GM15510 (cell line): ENCODE results near the gene IRF7.

Source experiments
- POLR2A ChIP-seq: IDR thresholded peaks from 3 replicates; pipeline ENCODE4 v1.6.1; 2011; ENCODE audit warnings: borderline replicate concordance; ENCODE audit not compliant: insufficient read length; ENCODE audit errors: extremely low read depth

The IRF7 gene

DNA sequence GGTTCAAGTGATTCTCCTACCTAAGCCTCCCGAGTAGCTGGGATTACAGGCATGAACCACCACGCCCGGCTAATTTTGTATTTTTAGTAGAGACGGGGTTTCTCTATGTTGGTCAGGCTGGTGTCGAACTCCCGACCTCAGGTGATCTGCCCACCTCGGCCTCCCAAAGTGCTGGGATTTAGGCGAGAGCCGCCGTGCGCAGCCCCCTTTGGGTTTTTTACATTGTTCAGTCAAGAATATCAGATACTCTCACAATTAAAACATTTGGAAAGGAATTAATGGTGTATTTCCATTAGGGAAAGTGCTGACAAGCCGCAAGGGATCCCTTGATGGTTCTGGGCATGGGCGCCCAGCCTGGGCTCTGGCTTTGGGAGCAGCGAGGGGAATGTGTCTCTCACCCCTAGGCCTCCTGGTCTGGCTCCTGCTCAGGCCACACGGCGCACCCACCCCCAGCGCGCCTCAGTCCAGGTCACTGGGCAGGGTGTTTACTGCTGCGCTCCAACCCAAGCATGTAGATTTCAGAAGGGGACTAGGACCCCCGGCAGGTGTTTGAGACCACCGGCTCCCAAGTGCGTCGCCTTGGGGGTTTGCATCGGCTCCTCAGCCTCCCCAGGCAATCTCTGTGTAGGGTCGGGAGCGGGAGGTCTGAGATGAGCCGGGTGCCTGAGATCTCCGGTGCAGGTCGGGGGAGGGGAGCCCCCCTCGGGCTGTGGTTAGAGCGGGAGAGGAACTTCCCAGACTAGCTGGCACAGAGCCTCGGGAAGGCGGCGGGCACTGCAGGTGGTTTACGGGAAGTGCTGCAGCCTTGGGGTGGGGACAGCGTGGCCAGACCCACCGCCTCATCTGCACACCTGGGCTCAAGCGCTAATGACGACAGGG lies 809 bp upstream of the IRF7 start:
- no peak for TF ChIP-seq POLR2A

DNA sequence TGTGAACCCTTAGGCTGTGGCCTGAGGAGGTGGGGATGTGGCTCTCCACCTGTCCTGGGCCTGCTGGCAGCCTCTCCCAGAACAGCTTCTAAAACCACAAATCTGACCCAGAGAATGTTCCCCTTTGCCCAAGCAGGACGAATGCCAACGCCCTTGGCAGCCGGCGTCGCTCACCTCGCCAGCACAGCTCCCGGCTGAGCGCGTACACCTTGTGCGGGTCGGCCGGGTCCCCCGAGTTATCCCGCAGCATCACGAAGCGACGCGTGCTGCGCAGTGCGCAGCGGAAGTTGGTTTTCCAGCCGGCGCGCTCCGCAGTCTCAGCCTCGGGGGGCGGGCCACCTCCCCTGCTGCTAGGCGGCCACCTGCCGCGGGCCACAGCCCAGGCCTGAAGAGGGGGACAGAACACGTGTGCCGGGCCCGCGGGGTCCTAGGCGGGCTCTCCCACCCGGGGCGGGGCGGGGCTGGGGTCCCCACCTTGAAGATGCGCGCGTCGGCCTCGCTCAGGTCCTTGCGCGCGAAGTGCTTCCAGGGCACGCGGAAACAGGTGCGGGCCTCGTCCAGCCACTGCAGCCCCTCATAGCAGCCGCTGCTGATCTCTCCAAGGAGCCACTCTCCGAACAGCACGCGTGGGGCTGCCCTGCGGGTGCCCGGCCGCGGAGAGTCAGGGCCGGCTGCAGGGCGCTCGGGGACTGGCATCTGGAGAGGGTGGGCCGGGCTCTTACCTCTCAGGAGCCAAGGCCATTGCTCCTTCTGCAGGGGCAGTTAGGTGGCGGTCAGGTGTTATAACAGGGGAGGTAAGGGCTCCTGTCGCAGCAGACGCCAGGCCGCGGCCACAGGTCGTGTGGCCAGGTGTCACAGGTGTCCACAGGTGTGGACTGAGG lies 887 bp downstream of the IRF7 start:
- peak; percentile 27 for TF ChIP-seq POLR2A

DNA sequence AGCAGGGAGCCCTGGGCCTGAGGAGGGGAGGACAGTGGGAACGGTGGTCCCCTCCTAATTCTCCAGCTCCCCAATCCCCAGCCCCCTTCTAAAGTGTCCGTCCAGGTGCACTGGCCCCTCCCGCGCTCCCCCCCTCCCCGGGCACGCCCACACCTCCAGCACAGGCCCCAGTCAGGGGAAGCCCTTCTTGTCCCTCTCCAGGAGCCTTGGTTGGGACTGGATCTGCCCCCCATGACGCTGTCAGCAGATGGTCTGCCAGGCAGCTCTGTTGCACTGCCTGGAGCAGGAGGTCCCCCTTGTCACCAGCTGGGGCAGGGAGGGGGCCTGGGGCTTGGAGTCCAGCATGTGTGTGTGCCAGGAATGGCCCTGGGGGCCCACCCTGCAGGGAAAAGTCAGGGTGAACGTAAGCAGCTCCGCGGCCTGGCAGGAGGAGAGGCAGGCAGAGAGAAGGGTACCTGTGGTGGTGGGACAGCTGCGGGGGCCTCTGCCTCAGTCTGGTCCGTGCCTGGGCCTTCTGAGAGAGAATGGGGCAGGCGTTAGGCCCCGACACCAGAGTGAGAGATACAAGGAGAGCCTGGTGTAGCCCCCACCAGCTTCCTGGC lies 1.6 kb downstream of the IRF7 start:
- TF ChIP-seq POLR2A: no peak

DNA sequence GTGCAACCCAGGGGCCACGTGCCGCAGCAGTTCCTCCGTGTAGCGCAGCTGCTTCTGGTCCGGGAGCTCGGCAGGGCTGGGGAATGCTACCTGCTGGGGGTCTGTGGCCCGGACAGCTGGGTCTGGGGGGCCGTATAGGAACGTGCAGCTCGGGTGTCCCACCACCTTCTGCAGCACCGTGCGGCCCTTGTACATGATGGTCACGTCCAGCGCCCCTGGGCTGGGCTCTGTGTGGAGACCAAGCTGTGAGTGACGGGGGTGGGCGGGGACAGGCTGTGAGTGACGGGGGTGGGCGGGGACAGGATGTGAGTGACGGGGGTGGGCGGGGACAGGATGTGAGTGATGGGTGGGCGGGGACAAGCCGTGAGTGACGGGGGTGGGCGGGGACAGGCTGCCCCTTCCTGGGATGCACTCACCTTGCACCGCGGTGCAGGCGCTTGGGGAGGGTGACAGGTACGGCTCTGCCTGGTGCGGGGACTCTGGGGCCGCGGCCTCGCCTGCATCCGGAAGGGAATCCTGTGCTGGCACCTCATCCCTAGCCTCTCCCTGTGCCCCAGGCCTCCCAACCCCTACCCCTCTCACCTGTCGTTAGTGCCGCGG lies 2.3 kb downstream of the IRF7 start:
- TF ChIP-seq POLR2A: peak; percentile 41

DNA sequence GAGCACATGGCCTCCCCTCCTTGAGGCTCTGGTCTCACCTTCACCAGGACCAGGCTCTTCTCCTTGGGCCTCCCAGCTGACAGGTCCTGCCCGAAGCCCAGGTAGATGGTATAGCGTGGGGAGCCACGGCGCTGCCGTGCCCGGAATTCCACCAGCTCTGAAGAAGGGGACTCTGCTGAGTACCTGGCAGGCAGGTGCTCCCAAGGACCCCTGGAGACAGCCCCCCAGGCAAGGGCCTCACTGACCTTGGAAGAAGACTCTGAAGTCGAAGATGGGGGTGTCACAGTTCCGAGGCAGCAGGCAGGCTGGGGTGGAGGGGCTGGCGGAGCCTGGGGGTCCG lies 2.8 kb downstream of the IRF7 start:
- TF ChIP-seq POLR2A: no peak

DNA sequence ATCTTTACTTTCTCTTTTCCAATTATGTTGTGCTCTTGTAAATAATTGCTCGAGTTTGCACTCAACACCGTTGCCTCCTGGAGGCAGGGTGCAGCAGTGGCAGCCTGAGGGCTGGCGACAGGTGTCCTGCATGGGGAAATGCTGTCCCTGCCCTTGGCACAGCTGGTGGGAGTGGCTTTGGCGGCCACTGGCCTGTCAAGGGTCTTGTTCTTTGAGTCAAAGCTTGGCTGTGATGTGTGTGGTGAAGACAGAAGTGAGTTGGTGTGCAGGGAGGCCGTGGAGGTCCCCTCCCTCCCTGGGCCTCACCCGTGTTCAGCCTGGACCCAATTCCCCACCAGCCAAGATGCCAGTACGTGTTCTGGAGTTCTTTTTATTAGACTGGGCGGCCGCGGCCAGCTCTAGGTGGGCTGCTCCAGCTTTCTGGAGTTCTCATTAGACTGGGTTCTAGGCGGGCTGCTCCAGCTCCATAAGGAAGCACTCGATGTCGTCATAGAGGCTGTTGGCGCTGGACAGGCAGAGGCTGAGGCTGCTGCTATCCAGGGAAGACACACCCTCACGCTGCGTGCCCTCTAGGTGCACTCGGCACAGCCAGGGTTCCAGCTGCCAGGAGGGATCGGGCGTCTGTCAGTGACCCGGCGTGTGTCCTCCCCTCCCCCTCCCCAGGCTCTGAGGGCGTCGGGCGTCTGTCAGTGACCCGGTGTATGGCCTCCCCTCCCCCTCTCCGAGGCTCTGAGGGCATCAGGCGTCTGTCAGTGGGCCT lies 3.4 kb downstream of the IRF7 start:
- TF ChIP-seq POLR2A: peak; percentile 41

DNA sequence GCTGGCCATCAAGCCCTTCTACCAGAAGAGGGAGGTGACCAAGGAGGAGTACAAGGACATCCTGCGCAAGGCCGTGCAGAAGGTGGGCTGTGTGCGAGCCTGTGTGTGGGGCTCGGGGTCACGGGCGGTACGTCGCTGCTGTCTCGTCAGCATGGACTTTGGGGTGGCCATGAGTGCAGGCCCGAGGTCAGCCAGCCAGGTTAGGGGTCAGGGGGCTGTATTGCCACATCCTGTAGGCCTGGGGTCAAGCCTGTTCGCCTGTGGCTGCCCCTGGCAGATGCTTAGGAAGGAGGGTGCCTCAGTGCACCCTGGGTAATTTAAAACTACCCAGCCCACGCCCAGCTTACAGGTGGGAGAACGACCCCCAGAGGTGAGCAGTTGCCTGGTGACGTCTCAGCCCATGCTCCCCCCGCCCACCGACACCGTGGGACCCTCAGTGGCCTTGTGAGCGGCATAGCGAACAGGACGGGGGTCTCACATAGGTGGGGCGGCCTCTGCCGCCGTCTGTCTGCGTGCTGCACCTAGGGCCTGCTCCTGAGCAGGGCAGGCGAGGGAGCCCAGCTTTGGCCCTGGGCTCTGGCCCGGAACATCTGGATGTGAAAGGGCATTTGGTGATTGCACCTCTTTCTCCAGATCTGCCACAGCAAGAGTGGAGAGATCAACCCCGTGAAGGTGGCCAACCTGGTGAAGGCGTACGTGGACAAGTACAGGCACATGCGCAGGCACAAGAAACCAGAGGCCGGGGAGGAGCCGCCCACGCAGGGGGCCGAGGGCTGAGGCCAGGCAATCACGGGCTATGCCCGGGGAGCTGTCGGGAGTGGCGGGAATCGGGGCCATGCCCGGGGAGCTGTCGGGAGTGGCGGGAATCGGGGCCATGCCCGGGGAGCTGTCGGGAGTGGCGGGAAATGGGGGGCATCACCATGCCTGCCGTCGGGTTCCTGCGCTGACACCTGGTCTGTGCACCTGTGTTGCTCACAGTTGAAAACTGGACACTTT lies 4.5 kb downstream of the IRF7 start:
- peak; percentile 51 for TF ChIP-seq POLR2A

DNA sequence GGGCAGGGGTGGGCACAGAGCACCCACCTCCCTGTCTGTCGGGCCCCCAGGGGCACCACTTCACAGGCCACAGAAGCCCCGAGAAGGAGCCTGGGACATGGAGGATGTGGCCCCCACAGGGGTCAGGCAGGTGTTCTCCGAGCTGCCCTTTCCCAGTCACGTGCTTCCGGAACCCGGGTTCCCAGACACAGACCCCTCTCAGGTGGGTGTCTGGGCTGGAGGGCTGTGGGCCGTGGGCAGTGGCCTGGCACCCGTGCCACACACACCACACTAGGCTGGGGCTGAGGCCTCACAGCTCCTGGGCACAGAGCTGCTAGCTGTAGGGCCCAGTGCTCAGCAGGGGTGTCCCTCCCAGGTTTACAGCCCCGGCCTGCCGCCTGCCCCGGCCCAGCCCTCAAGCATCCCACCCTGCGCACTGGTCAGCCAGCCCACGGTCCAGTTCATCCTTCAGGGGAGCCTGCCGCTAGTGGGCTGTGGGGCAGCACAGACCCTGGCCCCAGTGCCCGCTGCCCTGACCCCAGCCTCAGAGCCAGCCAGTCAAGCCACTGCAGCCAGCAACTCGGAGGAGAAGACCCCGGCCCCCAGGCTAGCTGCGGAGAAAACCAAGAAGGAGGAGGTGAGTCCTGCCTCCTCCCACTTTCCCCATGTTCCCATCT lies 5.5 kb downstream of the IRF7 start:
- no peak for TF ChIP-seq POLR2A

DNA sequence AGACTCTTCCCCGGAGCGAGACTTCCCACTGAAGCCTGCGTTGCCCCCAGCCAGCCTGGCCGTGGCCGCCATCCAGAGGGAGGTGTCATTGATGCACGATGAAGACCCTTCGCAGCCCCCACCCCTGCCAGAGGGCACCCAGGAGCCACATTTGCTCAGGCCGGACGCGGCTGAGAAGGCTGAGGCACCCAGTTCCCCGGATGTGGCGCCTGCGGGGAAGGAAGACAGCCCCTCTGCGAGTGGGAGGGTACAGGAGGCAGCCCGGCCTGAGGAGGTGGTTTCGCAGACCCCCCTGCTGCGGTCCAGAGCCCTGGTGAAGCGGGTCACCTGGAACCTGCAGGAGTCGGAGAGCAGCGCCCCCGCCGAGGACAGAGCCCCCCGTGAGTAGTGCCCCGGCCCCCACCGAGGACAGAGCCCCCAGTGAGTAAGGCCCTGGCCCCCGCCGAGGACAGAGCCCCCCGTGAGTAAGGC lies 6.4 kb downstream of the IRF7 start:
- TF ChIP-seq POLR2A: no peak

DNA sequence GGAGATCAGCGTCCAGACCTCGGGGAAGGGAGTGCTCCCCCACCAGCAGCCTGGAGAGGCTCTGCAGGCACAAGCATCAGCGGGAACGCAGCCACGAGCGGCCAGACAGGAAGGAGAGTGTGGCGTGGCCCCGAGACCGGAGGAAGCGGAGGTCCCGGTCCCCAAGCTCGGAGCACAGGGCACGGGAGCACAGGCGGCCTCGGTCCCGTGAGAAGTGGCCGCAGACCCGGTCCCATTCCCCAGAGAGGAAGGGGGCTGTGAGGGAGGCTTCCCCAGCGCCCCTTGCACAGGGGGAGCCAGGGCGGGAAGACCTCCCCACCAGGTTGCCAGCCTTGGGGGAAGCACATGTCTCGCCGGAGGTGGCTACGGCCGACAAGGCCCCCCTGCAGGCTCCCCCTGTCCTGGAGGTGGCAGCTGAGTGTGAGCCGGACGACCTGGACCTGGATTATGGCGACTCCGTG lies 6.9 kb downstream of the IRF7 start:
- no peak for TF ChIP-seq POLR2A

DNA sequence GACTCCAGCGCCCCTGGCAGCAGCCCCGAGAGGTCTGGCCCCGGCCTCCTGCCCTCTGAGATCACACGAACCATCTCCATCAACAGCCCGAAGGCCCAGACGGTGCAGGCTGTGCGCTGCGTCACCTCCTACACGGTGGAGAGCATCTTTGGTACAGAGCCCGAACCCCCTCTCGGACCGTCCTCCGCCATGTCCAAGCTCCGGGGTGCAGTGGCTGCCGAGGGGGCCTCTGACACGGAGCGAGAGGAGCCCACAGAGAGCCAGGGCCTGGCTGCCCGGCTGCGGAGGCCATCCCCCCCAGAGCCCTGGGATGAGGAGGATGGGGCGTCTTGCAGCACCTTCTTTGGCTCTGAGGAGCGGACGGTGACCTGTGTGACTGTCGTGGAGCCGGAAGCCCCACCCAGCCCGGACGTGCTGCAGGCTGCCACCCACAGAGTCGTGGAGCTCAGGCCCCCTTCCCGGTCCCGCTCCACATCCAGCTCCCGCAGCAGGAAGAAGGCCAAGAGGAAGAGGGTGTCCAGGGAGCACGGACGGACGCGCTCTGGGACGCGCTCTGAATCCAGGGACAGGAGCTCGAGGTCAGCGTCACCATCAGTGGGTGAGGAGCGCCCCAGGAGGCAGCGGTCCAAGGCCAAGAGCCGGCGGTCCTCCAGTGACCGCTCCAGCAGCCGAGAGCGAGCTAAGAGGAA lies 7.6 kb downstream of the IRF7 start:
- no peak for TF ChIP-seq POLR2A
